Fibroblast of lung (primary cell): ENCODE results near the gene TIMP4. TPM values are rescaled to one million over a fixed set of nuclear protein-coding genes. Genes with fewer than 3 reads are reported as not detected.

Experiments used
- DNase-seq, 2 donors: peaks; one replicate each; pipeline versions ENCODE4 v3.0.0 to v3.0.0-alpha.2; 2010; ENCODE audit warnings: low read depth in 2 of 2
- H2AFZ ChIP-seq: 2 replicates; pipeline ENCODE4 v1.5.1; 2012; ENCODE audit warnings: low read length, control low read depth, inconsistent platforms
- H3K27ac ChIP-seq: 2 replicates; pipeline ENCODE4 v1.5.1; 2011; ENCODE audit warnings: low read length, control low read depth; ENCODE audit not compliant: insufficient read depth
- H3K27me3 ChIP-seq: 2 replicates; pipeline ENCODE4 v1.5.1; 2011; ENCODE audit warnings: mild to moderate bottlenecking, low read length; ENCODE audit not compliant: control insufficient read depth, insufficient read depth
- H3K36me3 ChIP-seq: 2 replicates; pipeline ENCODE4 v1.5.1; 2011; ENCODE audit warnings: low read length; ENCODE audit not compliant: control insufficient read depth, insufficient read depth
- H3K4me1 ChIP-seq: 2 replicates; pipeline ENCODE4 v1.5.1; 2011; ENCODE audit warnings: low read length; ENCODE audit not compliant: control insufficient read depth, insufficient read depth; ENCODE audit errors: extremely low read depth
- H3K4me2 ChIP-seq: 2 replicates; pipeline ENCODE4 v1.5.1; 2011; ENCODE audit warnings: low read length, control low read depth; ENCODE audit not compliant: insufficient read depth; ENCODE audit errors: extremely low read depth
- H3K4me3 ChIP-seq, 4 experiments: fragments of 200-600 bp in 1 of 4; sonication (generic) in 1 of 4; replicated peaks in 1 of 4; 2 replicates each; pipeline ENCODE4 v1.5.1; 2011 to 2016; ENCODE audit warnings: low read length in 4 of 4, low read depth in 3 of 4, mild to moderate bottlenecking in 3 of 4, control low read depth in 2 of 4, inconsistent platforms in 1 of 4, mixed read lengths in 1 of 4; ENCODE audit not compliant: insufficient read depth in 1 of 4; ENCODE audit errors: control extremely low read depth in 1 of 4
- H3K79me2 ChIP-seq: 2 replicates; pipeline ENCODE4 v1.5.1; 2012; ENCODE audit warnings: mild to moderate bottlenecking, low read length, inconsistent platforms; ENCODE audit not compliant: control insufficient read depth, insufficient read depth
- H3K9ac ChIP-seq: 2 replicates; pipeline ENCODE4 v1.5.1; 2011; ENCODE audit warnings: mild to moderate bottlenecking, low read length, control low read depth; ENCODE audit not compliant: insufficient read depth
- H3K9me3 ChIP-seq: 2 replicates; pipeline ENCODE4 v1.5.1; 2012; ENCODE audit warnings: low read depth, low read length; ENCODE audit not compliant: control insufficient read depth, insufficient read depth
- H4K20me1 ChIP-seq: 2 replicates; pipeline ENCODE4 v1.5.1; 2011; ENCODE audit warnings: low read length; ENCODE audit not compliant: control insufficient read depth, insufficient read depth; ENCODE audit errors: extremely low read depth
- CTCF ChIP-seq, 2 donors: IDR thresholded peaks in 1 of 2; conservative IDR thresholded peaks in 1 of 2; 1 replicate in 1 of 2; 2 replicates in 1 of 2; pipeline ENCODE4 v1.5.1; 2011 to 2012; ENCODE audit warnings: low read length in 2 of 2, control low read depth in 1 of 2, inconsistent platforms in 1 of 2, low read depth in 1 of 2, mild to moderate bottlenecking in 1 of 2
- EZH2 ChIP-seq: IDR thresholded peaks from 2 replicates; pipeline ENCODE4 v1.5.1; 2012; ENCODE audit warnings: low read length, control low read depth, mild to moderate bottlenecking; ENCODE audit errors: missing control alignments
- polyA plus RNA-seq, 2 donors: library from polyadenylated mRNA; depleted of rRNA in 1 of 2; stranded (reverse) in 1 of 2; unstranded in 1 of 2; fragments of >200 nt; gene quantifications; 2 replicates each; pipeline ENCODE4 v1.2.1, GENCODE V29; 2011 to 2012; ENCODE audit warnings: missing spikeins in 1 of 2
- total RNA-seq: library from RNA; depleted of rRNA; stranded (reverse); fragments of >200 nt; gene quantifications from 2 replicates; pipeline ENCODE4 v1.2.1, GENCODE V29; 2014

Gene TIMP4
- total and polyA plus RNA-seq, 2 donors (not counting 1 experiment from before 2014, with no cell fraction given), result 2.8 to 12.6 TPM

- Histone ChIP-seq H2AFZ (no peak overlapping the region), H3K36me3 (no peaks in the 10 kb centered on the region), H3K27me3 (no peaks in the 10 kb centered on the region), H3K27ac (no peak overlapping the region), H3K9ac (no peak overlapping the region), H3K4me2 (no peak overlapping the region), H3K4me1 (peaks cover 17% of the 10 kb centered on the region), H3K4me3 (no peak overlapping the region), H4K20me1 (no peaks in the 10 kb centered on the region), H3K9me3 (no peaks in the 10 kb centered on the region), H3K79me2 (no peaks in the 10 kb centered on the region)
- DNase-seq, result peak; percentile 15 to 56
- no peak for TF ChIP-seq CTCF (conservative IDR thresholded peaks at IDR 0.05 in 1 of 2, IDR thresholded peaks at IDR 0.05 in 1 of 2; ENCODE audit: low read depth in 1 of 2, low read length in 2 of 2)
- no peak for TF ChIP-seq EZH2
Measured at GRCh38 chr3:12195231-12195630, 36.5 kb upstream of the TIMP4 start.

- no peaks in the 10 kb centered on the region for H3K79me2 ChIP-seq
- peak overlapping the region; percentile 60 for H3K4me2 ChIP-seq
- DNase-seq, result peak; percentile 24 to 87
- no peaks in the 10 kb centered on the region for H3K27me3 ChIP-seq
- H3K9ac ChIP-seq, result no peak overlapping the region
- H2AFZ ChIP-seq, result no peak overlapping the region
- peak overlapping the region; percentile 90 for H3K27ac ChIP-seq
- no peaks in the 10 kb centered on the region for H3K9me3 ChIP-seq
- no peaks in the 10 kb centered on the region for H3K36me3 ChIP-seq
- H3K4me1 ChIP-seq, result peaks cover 17% of the 10 kb centered on the region
- no peak overlapping the region for H3K4me3 ChIP-seq
- H4K20me1 ChIP-seq, result no peaks in the 10 kb centered on the region
- TF ChIP-seq CTCF (conservative IDR thresholded peaks at IDR 0.05 in 1 of 2, IDR thresholded peaks at IDR 0.05 in 1 of 2; ENCODE audit: low read depth in 1 of 2, low read length in 2 of 2) (peak in 1 of 2 donors; percentile 15), EZH2 (no peak)
Measured at GRCh38 chr3:12194669-12195161, 36.0 kb upstream of the TIMP4 start.

- Histone ChIP-seq H3K4me2 (peak overlapping the region; percentile 60), H3K4me3 (peak overlapping the region in 1 of 4 experiments; percentile 2)
Measured at GRCh38 chr3:12194209-12194608, 35.5 kb upstream of the TIMP4 start.

More at GRCh38 chr3:12194209-12194608, 35.5 kb upstream of the TIMP4 start:
- no peaks in the 10 kb centered on the region for H4K20me1 ChIP-seq
- H3K79me2 ChIP-seq, result no peaks in the 10 kb centered on the region
- H3K9me3 ChIP-seq, result no peaks in the 10 kb centered on the region
- no peaks in the 10 kb centered on the region for H3K36me3 ChIP-seq
- H2AFZ ChIP-seq, result no peak overlapping the region
- H3K4me1 ChIP-seq, result peaks cover 17% of the 10 kb centered on the region
- no peaks in the 10 kb centered on the region for H3K27me3 ChIP-seq
- DNase-seq, result peak; percentile 93 to 98
- no peak overlapping the region for H3K9ac ChIP-seq
- H3K27ac ChIP-seq, result peak overlapping the region; percentile 90
- TF ChIP-seq CTCF (conservative IDR thresholded peaks at IDR 0.05 in 1 of 2, IDR thresholded peaks at IDR 0.05 in 1 of 2; ENCODE audit: low read depth in 1 of 2, low read length in 2 of 2) (no peak), EZH2 (no peak)
